Measurements from ENCODE around the gene MATK.

DNA sequence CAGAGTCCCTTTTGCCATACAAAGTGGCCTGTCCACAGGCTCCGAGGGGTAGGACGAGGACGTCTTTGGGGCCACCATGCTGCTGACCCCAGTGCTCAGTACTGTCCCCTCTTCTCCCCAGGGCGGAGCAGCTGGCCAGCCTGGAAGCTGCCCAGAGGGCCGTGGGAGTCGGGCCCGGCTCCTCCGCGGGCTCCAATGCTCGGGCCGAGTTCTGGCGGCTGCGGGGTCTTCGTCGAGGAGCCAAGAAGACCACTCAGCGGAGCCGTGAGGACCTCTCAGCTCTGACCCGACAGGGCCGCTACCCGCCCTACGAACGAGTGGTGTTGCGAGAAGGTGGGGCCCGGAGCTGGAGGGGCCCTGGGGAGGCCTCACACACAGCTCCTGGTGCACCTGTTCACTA is 45.8 kb downstream of the MATK start:
- TF ChIP-seq, protein P1, sequence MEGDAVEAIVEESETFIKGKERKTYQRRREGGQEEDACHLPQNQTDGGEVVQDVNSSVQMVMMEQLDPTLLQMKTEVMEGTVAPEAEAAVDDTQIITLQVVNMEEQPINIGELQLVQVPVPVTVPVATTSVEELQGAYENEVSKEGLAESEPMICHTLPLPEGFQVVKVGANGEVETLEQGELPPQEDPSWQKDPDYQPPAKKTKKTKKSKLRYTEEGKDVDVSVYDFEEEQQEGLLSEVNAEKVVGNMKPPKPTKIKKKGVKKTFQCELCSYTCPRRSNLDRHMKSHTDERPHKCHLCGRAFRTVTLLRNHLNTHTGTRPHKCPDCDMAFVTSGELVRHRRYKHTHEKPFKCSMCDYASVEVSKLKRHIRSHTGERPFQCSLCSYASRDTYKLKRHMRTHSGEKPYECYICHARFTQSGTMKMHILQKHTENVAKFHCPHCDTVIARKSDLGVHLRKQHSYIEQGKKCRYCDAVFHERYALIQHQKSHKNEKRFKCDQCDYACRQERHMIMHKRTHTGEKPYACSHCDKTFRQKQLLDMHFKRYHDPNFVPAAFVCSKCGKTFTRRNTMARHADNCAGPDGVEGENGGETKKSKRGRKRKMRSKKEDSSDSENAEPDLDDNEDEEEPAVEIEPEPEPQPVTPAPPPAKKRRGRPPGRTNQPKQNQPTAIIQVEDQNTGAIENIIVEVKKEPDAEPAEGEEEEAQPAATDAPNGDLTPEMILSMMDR (IDR thresholded peaks at IDR 0.05), result no peak
- TF ChIP-seq POLR2A (IDR thresholded peaks at IDR 0.05) (no peak), POLR2AphosphoS5 (IDR thresholded peaks at IDR 0.05) (no peak)
